A549 treated with AZD9567 at 1 μM for 4 hours (cell line): ENCODE measurements around the gene GPR61. TPM values are rescaled to one million over a fixed set of nuclear protein-coding genes. Genes with fewer than 3 reads are reported as not detected.

Source experiments
- total RNA-seq: library from RNA; stranded (reverse); fragments of 200-300 nt; extraction: Qiagen RNA extraction; gene quantifications from 5 replicates; pipeline ENCODE4 v1.2.3, GENCODE V29; 2022; ENCODE audit not compliant: insufficient read depth

GPR61 gene, protein sequence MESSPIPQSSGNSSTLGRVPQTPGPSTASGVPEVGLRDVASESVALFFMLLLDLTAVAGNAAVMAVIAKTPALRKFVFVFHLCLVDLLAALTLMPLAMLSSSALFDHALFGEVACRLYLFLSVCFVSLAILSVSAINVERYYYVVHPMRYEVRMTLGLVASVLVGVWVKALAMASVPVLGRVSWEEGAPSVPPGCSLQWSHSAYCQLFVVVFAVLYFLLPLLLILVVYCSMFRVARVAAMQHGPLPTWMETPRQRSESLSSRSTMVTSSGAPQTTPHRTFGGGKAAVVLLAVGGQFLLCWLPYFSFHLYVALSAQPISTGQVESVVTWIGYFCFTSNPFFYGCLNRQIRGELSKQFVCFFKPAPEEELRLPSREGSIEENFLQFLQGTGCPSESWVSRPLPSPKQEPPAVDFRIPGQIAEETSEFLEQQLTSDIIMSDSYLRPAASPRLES
- total RNA-seq, result not detected in 5 replicates

DNA sequence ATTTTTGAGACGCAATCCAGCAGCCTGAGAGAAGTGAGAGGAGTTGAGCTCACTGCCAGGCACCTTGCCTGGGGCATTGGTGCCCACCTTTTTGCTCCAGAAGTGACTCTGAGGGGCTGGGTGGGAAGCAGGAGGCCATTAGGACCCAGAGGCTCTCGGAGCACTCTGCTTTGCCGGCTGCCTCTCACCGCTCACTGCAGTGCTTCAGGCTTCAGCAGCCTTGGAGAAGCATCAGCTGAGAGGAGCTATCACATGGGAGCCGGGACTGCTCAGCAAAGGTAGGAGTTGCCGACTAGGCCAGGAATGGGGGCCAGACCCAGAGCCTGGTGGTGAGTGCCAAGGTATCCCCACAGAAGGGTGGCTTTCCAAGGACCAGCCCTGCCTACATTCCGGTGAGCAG, at the start of gene GPR61:
Gene GPR61, plus strand, starts transcription at position 197 of the 400 bp plus-strand sequence. CDS start 3,151 bp downstream, outside the sequence.

DNA sequence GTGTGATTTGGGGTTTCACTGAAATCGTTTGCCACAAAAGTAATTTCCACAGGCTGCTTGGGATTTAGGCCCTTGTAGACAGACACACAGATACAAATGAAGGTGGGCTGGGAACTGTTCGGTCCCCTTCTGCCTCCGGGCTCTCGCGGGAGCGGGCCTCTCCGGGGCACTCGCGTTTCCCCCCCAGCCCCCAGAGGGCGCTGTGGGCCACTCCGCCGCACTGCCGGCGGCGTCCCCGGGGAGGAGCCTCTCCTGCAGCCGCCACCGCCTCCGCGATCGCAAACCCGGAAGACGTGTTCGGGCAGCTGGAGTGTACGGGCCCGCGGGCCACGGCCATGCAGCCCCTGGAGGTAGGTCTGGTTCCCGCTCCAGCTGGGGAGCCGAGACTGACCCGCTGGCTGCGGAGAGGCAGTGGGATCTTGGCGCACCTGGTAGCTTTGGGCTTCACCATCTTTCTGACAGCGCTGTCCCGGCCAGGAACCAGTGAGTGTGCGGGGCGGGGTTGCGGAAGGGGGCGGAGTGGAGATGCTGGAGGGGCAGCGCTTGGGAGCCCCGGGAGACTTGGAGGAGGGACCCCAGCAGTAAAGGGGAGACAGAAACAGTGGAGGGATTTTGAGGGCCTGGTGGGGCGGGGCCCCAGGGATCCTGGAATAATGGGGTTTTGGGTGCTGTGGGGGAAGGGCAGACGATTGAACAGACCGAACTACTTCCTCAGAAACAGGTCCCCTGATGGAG, 45.7 kb upstream of the GPR61 start, which contains the start of gene CYB561D1:
Gene CYB561D1, plus strand, starts transcription at position 290 of the 735 bp plus-strand sequence. Its CDS starts 46 bp downstream, at position 336.

DNA sequence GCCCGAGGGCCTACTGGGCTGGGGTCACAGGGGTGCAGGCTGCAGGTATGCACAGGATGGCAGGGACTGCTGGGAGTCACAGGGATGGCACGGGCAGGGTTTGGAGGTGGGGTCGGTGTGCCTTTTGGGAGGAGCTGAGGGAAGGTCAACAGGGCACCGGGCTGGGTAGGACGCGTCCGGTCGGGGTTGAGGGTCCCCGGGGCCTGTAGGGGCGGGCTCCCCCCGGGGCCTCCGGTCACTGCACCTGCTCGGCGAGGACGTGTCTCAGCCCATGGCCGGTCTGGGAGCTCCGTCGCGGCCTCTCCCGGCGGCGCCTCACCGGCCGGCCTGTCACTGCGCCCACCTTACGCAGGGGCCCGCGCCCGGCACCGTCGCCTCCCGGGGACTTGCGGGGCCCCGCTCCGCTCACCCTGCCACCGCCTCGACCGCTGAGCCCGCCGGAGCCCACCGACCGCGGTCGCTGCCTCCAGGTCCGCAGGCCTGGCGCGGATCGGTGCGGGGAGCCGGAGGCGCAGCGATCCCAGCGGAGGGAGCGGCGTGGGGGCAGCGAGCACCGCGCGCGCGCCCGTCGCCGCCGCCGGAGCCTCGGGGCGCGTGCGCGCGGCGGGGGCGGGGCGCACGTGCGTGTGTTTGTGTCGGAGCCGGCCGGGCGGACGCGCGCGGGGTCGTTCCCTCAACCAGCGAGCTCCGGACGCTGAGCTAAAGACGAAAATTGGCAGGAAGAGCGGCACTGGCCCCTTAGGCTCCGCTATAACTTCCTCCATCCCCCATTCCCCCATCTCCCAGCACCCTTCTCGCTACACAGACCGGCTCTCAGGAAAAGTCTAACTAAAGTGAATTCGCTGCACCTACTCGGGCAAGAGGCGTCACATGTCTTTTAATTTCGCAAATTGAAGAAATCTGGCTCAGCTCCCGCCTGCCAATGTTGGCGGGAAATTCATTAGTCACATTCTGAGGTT, 30.2 kb upstream of the GPR61 start, which contains the start of gene AMIGO1:
Gene AMIGO1, minus strand, starts transcription at position 552 of the 959 bp plus-strand sequence. CDS start 815 bp downstream, outside the sequence.

DNA sequence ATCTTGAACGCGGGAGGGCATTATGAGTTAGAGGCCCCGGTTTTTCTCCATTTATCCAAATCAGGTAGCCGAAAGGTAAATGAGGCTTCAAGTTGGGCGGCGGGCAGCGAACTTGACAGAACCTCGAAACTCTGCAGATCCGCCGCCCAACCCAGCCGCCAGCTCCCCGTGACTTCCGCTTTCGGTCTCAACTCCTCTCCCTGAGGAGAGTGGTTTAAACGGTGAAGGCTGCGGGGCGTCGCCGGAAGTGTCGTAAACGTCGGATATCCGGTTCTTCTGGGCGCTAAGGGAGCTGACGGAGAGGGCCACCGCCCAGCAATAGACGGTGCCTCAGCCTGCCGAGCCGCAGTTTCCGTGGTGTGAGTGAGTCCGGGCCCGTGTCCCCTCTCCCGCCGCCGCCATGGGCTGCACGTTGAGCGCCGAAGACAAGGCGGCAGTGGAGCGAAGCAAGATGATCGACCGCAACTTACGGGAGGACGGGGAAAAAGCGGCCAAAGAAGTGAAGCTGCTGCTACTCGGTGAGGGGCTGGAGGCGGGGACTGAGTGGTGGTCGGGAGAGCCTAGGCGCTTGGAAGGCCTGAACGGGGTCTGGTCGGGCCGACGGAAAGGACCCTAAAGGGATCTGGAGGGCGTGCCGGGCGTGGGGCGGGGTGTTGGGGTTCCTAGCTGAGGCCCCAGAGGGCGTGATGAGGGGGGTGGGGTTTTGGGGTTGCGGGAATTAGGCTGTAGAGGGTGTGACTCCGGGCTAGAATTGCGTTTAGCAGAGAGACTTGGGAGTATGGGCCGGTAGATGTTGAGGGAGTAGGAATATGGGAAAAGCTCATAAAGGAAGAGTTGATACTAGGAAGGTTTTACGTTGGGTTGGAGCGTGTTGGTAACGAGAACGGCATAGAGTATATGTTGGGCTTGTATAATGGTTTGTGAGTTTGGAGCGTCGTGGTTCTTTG, 8.9 kb downstream of the GPR61 start, which contains the start of gene GNAI3:
Gene GNAI3, plus strand, starts transcription at position 295 of the 947 bp plus-strand sequence. Its CDS starts 106 bp downstream, at position 401.

Other genes with a start within 250 kb of the GPR61 start
- gene MYBPHL, start 232.9 kb upstream of the GPR61 start, total RNA-seq, result not detected in 5 replicates
- 3.4 to 8.7 TPM (median 3.5 TPM) in 5 replicates for gene SORT1, start 142.0 kb upstream of the GPR61 start, total RNA-seq
- 103 to 152 TPM (median 110 TPM) in 5 replicates for gene PSMA5, start 113.4 kb upstream of the GPR61 start, total RNA-seq
- gene SYPL2, start 73.3 kb upstream of the GPR61 start, total RNA-seq, result 0.07 to 0.19 TPM (median 0.10 TPM) in 4 of 5 replicates, not detected in the other
- 1.7 to 2.4 TPM (median 2.2 TPM) in 5 replicates for gene ATXN7L2, start 56.0 kb upstream of the GPR61 start, total RNA-seq
- gene CYB561D1, start 45.8 kb upstream of the GPR61 start, total RNA-seq, result 4.3 to 7.6 TPM (median 4.9 TPM) in 5 replicates
- 1.0 to 1.5 TPM (median 1.1 TPM) in 5 replicates for gene AMIGO1, start 30.1 kb upstream of the GPR61 start, total RNA-seq
- 4.7 to 7.1 TPM (median 5.4 TPM) in 5 replicates for gene GNAI3, start 8.7 kb downstream of the GPR61 start, total RNA-seq
- 0.15 TPM in 1 of 5 replicates, not detected in the others for gene GNAT2, start 79.7 kb downstream of the GPR61 start, total RNA-seq
- 15.4 to 25.4 TPM (median 22.5 TPM) in 5 replicates for gene AMPD2, start 80.0 kb downstream of the GPR61 start, total RNA-seq
- gene GSTM4, start 116.2 kb downstream of the GPR61 start, total RNA-seq, result 9.1 to 15.8 TPM (median 9.5 TPM) in 5 replicates
- gene GSTM2, start 128.2 kb downstream of the GPR61 start, total RNA-seq, result 3.3 to 4.9 TPM (median 3.8 TPM) in 5 replicates
- not detected in 5 replicates for gene GSTM1, start 147.9 kb downstream of the GPR61 start, total RNA-seq
- not detected in 5 replicates for gene GSTM5, start 172.4 kb downstream of the GPR61 start, total RNA-seq
- 23.3 to 36.3 TPM (median 24.1 TPM) in 5 replicates for gene GSTM3, start 201.2 kb downstream of the GPR61 start, total RNA-seq
- 0.42 to 0.91 TPM (median 0.59 TPM) in 4 of 5 replicates, not detected in the other for gene EPS8L3, start 224.1 kb downstream of the GPR61 start, total RNA-seq